ENCODE measurements around the gene SYNDIG1.

Gene SYNDIG1

GRCh38 chr20:24681634-24682495, 212.4 kb downstream of the SYNDIG1 start:
- TF ChIP-seq, protein P1, sequence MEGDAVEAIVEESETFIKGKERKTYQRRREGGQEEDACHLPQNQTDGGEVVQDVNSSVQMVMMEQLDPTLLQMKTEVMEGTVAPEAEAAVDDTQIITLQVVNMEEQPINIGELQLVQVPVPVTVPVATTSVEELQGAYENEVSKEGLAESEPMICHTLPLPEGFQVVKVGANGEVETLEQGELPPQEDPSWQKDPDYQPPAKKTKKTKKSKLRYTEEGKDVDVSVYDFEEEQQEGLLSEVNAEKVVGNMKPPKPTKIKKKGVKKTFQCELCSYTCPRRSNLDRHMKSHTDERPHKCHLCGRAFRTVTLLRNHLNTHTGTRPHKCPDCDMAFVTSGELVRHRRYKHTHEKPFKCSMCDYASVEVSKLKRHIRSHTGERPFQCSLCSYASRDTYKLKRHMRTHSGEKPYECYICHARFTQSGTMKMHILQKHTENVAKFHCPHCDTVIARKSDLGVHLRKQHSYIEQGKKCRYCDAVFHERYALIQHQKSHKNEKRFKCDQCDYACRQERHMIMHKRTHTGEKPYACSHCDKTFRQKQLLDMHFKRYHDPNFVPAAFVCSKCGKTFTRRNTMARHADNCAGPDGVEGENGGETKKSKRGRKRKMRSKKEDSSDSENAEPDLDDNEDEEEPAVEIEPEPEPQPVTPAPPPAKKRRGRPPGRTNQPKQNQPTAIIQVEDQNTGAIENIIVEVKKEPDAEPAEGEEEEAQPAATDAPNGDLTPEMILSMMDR (IDR thresholded peaks at IDR 0.05; ENCODE audit: low read depth, low read length, missing control alignments) = no peak
- DNase-seq = no peak
- in situ Hi-C loops (cut with HindIII; ENCODE audit: low pct_ligation_motif_present, low sequenced_read_pairs) = no loop called here
- H3K4me3 ChIP-seq (ENCODE audit: low read depth, low read length) = no peak overlapping the region
- no peaks in the 10 kb centered on the region for H3K27me3 ChIP-seq (replicated peaks)
- no peak overlapping the region for H3K27ac ChIP-seq
- no peaks in the 10 kb centered on the region for H3K36me3 ChIP-seq (replicated peaks)

GRCh38 chr20:24682496-24682985, 213.1 kb downstream of the SYNDIG1 start:
- Histone ChIP-seq H3K27me3 (replicated peaks) (no peaks in the 10 kb centered on the region), H3K27ac (no peak overlapping the region), H3K36me3 (replicated peaks) (no peaks in the 10 kb centered on the region), H3K4me3 (ENCODE audit: low read depth, low read length) (no peak overlapping the region)
- no peak for DNase-seq
- in situ Hi-C loops (cut with HindIII; ENCODE audit: low pct_ligation_motif_present, low sequenced_read_pairs) = no loop called here
- TF ChIP-seq, protein P1 (IDR thresholded peaks at IDR 0.05; ENCODE audit: low read depth, low read length, missing control alignments) = no peak

GRCh38 chr20:24683676-24684075, 214.2 kb downstream of the SYNDIG1 start:
- no peaks in the 10 kb centered on the region for H3K36me3 ChIP-seq (replicated peaks)
- no peak for DNase-seq
- H3K4me3 ChIP-seq (ENCODE audit: low read depth, low read length) = no peak overlapping the region
- TF ChIP-seq, protein P1 (IDR thresholded peaks at IDR 0.05; ENCODE audit: low read depth, low read length, missing control alignments) = no peak
- in situ Hi-C loops (cut with HindIII; ENCODE audit: low pct_ligation_motif_present, low sequenced_read_pairs) = no loop called here
- H3K27ac ChIP-seq = no peak overlapping the region
- H3K27me3 ChIP-seq (replicated peaks) = no peaks in the 10 kb centered on the region

GRCh38 chr20:24684421-24684871, 215.0 kb downstream of the SYNDIG1 start:
- Histone ChIP-seq H3K36me3 (replicated peaks) (no peaks in the 10 kb centered on the region), H3K4me3 (ENCODE audit: low read depth, low read length) (no peak overlapping the region), H3K27ac (no peak overlapping the region), H3K27me3 (replicated peaks) (no peaks in the 10 kb centered on the region)
- in situ Hi-C loops (cut with HindIII; ENCODE audit: low pct_ligation_motif_present, low sequenced_read_pairs) = no loop called here
- TF ChIP-seq, protein P1 (IDR thresholded peaks at IDR 0.05; ENCODE audit: low read depth, low read length, missing control alignments) = no peak
- DNase-seq = no peak

GRCh38 chr20:24684956-24685691, 215.7 kb downstream of the SYNDIG1 start:
- no peaks in the 10 kb centered on the region for H3K27me3 ChIP-seq (replicated peaks)
- no peaks in the 10 kb centered on the region for H3K36me3 ChIP-seq (replicated peaks)
- no peak overlapping the region for H3K27ac ChIP-seq
- in situ Hi-C loops (cut with HindIII; ENCODE audit: low pct_ligation_motif_present, low sequenced_read_pairs) = no loop called here
- TF ChIP-seq, protein P1 (IDR thresholded peaks at IDR 0.05; ENCODE audit: low read depth, low read length, missing control alignments) = no peak
- H3K4me3 ChIP-seq (ENCODE audit: low read depth, low read length) = no peak overlapping the region
- DNase-seq = no peak

All from brain microvascular endothelial cell (primary cell).